ENCODE results near the gene C22orf23. TPM values are rescaled to one million over a fixed set of nuclear protein-coding genes. Genes with fewer than 3 reads are reported as not detected.

The C22orf23 gene
- total and polyA plus RNA-seq, 9 donors = 0.18 to 15.2 (median 8.7) TPM

DNA sequence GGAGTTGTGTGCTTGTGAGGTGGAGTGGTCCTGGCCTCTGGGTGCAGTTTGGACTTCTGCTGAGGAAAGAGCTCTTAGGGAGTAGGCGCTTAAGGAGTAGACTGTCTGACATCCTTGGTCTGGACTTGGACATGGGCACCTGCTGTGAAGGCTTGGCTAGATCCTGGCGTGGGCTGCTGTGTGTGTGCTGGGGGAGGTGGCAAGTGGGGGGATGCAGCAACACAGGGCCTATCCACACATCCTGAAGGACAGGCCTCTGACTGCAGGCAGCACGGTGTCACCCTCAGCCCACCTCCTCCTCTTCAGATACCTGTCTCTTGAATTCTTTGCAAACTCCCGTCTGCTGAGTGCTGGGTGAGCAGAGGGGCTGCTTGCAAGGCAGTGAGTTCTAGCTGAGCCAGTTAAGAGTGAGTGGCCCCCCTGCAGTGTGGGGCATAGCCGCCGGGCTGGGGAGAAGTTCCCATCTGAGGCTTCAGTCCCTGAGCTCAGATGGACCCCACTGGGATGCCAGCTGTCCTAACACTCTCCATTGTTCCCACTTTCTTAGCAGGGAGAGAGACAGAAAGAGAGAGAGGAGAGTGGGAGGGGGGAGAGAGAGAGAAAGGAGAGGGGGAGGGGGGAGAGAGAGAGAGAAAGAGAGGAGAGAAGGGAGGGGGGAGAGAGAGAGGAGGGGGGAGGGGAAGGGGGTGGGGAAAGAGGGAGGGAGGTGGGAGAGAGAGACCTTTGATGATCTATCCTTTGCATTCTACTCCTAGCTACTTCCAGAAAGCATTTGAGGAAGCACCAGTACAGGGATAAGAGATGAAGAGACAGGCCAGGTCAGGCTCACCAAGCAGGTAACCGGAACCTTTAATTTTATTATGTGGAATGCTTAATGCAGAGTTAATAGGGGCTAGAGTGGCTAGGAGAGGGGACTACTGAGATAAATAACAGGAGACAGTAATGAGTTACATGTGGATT lies 18.4 kb upstream of the C22orf23 start:
- 100% methylated on average over 1 of the region's 7 CpGs for WGBS (ENCODE audit: insufficient coverage)
- Histone ChIP-seq H3K4me1 (ENCODE audit: control insufficient read depth, insufficient read depth, low read length) (peaks cover 10% of the 10 kb centered on the region), H3K27ac (ENCODE audit: low read length) (no peak overlapping the region), H3K4me3 (ENCODE audit: low read length) (no peak overlapping the region), H3K27me3 (ENCODE audit: control insufficient read depth, insufficient read depth, low read length) (no peaks in the 10 kb centered on the region), H3K9me3 (replicated peaks; ENCODE audit: control insufficient read depth, low read depth, low read length) (no peaks in the 10 kb centered on the region), H3K36me3 (ENCODE audit: control insufficient read depth, insufficient read depth, low read length) (peaks cover 30% of the 10 kb centered on the region)
- no peak for DNase-seq

DNA sequence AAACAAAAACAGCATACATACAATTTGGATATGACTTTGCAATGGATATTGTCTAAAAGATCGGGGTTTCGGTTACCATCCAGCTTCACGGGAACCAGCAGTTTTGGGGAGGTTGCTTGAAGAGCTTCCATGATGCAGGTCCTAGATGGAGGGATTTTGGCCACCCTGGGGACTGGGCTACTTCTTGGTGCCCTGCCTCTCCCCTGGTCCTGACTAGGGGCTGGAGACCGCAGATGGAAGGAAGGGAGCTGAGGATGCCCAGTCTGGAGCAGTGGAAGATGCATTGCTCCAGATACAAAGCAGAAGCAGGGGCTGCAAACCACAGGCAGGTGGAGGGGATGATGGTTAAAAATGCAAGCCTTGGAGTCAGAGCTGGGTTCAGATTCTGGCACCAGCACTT lies 17.5 kb upstream of the C22orf23 start:
- Histone ChIP-seq H3K27me3 (ENCODE audit: control insufficient read depth, insufficient read depth, low read length) (no peaks in the 10 kb centered on the region), H3K4me3 (ENCODE audit: low read length) (no peak overlapping the region), H3K36me3 (ENCODE audit: control insufficient read depth, insufficient read depth, low read length) (peaks cover 36% of the 10 kb centered on the region), H3K4me1 (ENCODE audit: control insufficient read depth, insufficient read depth, low read length) (peaks cover 12% of the 10 kb centered on the region), H3K27ac (ENCODE audit: low read length) (no peak overlapping the region), H3K9me3 (replicated peaks; ENCODE audit: control insufficient read depth, low read depth, low read length) (no peaks in the 10 kb centered on the region)
- WGBS (ENCODE audit: insufficient coverage) = 93% methylated on average over 3 of the region's 4 CpGs
- no peak for DNase-seq

DNA sequence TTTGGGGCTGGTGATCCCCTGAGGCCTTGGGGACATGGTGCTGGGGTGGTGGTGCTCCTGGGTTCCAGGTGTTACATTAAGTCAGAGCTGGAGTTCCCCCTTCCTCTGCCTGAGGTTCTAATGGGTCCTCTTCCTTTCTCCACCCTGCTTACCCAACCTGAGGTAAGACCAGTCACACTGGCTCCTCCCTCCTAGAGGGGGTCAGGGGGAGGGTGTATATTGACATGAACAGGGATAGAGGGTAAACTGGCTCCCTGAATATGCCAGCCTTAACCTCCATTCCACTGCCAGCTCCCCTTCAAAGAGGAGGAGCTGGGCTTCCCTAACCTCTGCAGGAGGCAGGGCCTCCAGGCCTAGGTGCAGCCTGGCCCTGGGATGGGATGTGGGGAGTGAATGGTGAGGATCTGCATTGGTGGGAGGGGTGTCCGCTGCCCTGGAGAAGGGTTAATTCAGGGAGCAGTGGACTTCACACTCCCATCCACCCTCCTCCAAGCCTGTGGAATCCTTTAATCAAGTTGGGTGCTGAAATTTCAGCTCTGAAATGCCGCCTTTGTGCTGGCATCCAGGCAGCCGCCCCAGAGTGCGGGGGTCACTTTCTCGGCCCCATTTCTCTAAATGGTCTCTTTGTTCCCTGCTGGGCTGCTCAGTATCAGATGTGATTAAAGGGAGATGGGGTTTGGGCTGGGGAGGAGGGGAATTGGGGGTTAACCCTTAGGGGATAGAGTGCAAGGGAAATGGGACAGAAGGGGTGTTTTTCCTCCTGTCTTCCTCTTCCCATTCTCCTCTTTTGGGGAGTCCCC lies 15.3 kb upstream of the C22orf23 start:
- no peaks in the 10 kb centered on the region for H3K9me3 ChIP-seq (replicated peaks; ENCODE audit: control insufficient read depth, low read depth, low read length)
- WGBS (ENCODE audit: insufficient coverage) = no CpG with 5 or more reads among the region's 5 CpGs
- peaks cover 12% of the 10 kb centered on the region for H3K4me1 ChIP-seq (ENCODE audit: control insufficient read depth, insufficient read depth, low read length)
- H3K36me3 ChIP-seq (ENCODE audit: control insufficient read depth, insufficient read depth, low read length) = peaks cover 44% of the 10 kb centered on the region
- H3K27ac ChIP-seq (ENCODE audit: low read length) = no peak overlapping the region
- no peak overlapping the region for H3K4me3 ChIP-seq (ENCODE audit: low read length)
- H3K27me3 ChIP-seq (ENCODE audit: control insufficient read depth, insufficient read depth, low read length) = no peaks in the 10 kb centered on the region
- no peak for DNase-seq

DNA sequence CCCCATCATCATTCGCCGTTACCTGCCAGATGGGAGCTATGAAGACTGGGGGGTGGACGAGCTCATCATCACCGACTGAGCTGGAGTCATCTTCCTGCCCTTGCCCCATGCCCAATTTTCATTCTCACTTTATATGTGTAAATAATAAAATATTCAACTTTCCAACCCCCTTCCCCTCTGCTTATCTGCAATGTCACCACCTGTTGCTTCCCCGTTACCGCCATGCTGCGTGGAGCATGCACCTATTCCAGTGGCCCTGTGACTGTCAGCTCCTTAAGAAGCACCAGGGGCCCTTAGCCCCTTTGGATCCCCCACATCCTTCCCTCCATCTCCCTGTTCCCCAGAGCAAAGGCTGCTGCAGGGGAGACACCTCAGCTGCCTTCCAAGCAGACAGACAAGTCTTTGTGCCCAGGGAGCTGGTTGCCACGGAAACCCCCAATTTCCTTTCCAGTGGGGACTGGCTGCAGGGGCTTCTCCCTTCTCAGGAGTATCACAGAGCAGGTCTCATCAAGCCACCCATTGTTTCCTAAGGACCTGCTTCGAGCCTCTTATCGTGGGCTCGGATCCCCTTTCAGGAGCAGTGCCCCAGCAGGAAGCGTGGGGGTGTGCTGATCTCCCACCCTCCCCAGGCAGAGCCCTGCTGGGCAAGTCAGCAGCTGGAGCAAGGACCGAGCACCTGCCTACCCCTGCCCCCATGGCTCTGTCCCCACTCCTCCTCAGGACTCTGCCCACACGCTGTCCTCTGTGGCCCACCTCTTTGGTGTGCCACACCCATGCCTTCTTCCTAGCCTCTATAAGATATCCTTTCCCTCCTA lies 14.4 kb upstream of the C22orf23 start:
- no peak overlapping the region for H3K4me3 ChIP-seq (ENCODE audit: low read length)
- no peaks in the 10 kb centered on the region for H3K9me3 ChIP-seq (replicated peaks; ENCODE audit: control insufficient read depth, low read depth, low read length)
- no peaks in the 10 kb centered on the region for H3K27me3 ChIP-seq (ENCODE audit: control insufficient read depth, insufficient read depth, low read length)
- no peak overlapping the region for H3K27ac ChIP-seq (ENCODE audit: low read length)
- peaks cover 50% of the 10 kb centered on the region for H3K36me3 ChIP-seq (ENCODE audit: control insufficient read depth, insufficient read depth, low read length)
- H3K4me1 ChIP-seq (ENCODE audit: control insufficient read depth, insufficient read depth, low read length) = peaks cover 10% of the 10 kb centered on the region
- DNase-seq = no peak
- 87% methylated on average over 9 of the region's 14 CpGs for WGBS (ENCODE audit: insufficient coverage)

DNA sequence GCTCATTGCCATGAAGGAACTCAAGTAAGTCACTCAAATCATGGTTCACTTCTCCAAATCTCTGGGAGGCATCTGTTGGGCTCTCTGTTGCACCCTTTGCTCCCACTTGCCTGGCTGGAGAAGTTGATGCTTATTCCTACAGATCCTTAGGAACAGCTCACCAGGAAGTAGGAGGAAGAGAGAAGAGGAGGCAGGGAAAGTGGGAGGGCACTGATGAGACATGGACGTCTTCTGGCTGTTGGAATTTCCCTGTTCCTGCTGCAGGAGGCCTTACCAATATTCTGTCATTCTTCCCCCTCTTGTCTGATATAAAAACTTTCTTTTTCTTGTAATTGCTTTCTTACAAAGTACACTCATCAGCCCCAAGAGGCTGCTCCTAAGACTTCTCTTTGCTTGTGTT lies 13.7 kb upstream of the C22orf23 start:
- no peak overlapping the region for H3K27ac ChIP-seq (ENCODE audit: low read length)
- no peak for DNase-seq
- no CpG with 5 or more reads among the region's 1 CpG for WGBS (ENCODE audit: insufficient coverage)
- H3K27me3 ChIP-seq (ENCODE audit: control insufficient read depth, insufficient read depth, low read length) = no peaks in the 10 kb centered on the region
- H3K9me3 ChIP-seq (replicated peaks; ENCODE audit: control insufficient read depth, low read depth, low read length) = no peaks in the 10 kb centered on the region
- H3K36me3 ChIP-seq (ENCODE audit: control insufficient read depth, insufficient read depth, low read length) = peaks cover 53% of the 10 kb centered on the region
- H3K4me1 ChIP-seq (ENCODE audit: control insufficient read depth, insufficient read depth, low read length) = peaks cover 3% of the 10 kb centered on the region
- H3K4me3 ChIP-seq (ENCODE audit: low read length) = no peak overlapping the region

DNA sequence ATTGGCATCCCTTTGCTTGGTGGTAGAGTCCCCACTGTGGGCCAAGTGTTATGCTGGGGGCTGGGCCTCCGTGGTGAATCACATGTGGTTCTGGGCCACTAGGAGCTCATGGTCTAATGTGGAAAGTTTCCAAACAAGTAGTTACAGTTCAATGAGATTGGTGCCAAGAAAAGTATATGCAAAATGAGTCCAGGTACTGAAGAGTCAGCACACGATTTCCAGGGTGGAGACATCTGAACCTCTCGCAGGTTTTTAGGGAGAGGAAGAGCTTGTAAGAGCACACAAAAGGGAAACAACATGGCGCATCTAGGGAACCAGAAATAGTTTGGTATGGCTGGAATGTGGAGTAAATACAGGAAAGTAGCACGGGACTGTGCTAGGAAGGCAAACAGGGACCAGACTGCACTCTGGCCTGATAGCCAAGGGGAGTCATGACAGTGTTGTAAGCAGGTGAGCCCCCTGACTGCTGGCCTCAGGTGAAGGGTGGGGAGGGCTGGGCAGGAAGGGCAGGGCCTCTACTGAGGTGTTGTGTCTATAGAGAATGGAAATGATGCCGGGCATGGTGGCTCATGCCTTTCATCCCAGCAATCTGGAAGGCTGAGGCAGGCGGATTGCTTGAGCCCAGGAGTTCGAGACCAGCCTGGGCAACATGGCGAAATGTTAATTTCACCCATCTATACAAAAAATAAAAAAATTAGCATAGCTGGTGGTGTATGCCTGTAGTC lies 12.7 kb upstream of the C22orf23 start:
- WGBS (ENCODE audit: insufficient coverage) = 79% methylated on average over 6 of the region's 9 CpGs
- Histone ChIP-seq H3K4me1 (ENCODE audit: control insufficient read depth, insufficient read depth, low read length) (peaks cover 2% of the 10 kb centered on the region), H3K27me3 (ENCODE audit: control insufficient read depth, insufficient read depth, low read length) (no peaks in the 10 kb centered on the region), H3K9me3 (replicated peaks; ENCODE audit: control insufficient read depth, low read depth, low read length) (no peaks in the 10 kb centered on the region), H3K36me3 (ENCODE audit: control insufficient read depth, insufficient read depth, low read length) (peaks cover 64% of the 10 kb centered on the region), H3K27ac (ENCODE audit: low read length) (no peak overlapping the region), H3K4me3 (ENCODE audit: low read length) (no peak overlapping the region)
- DNase-seq = no peak

DNA sequence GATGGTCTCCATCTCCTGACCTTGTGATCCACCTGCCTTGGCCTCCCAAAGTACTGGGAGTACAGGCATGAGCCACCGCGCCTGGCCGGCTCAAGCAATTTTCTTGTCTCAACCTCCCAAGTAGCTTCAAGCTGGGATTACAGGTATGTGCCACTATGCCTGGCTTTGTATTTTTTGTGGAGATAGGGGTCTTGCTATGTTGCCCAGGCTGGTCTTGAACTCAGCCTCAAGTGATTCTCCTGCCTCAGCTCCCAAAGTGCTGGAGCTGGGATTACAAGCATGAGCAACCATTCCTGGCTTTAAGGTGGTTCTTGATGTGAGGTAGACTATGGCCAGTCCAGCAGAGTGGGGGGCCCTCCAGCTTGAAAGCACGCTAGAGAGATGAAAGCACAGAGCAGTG lies 7.7 kb upstream of the C22orf23 start:
- Histone ChIP-seq H3K9me3 (replicated peaks; ENCODE audit: control insufficient read depth, low read depth, low read length) (no peaks in the 10 kb centered on the region), H3K36me3 (ENCODE audit: control insufficient read depth, insufficient read depth, low read length) (peaks cover 70% of the 10 kb centered on the region)
- WGBS (ENCODE audit: insufficient coverage) = 100% methylated on average over 1 of the region's 4 CpGs

DNA sequence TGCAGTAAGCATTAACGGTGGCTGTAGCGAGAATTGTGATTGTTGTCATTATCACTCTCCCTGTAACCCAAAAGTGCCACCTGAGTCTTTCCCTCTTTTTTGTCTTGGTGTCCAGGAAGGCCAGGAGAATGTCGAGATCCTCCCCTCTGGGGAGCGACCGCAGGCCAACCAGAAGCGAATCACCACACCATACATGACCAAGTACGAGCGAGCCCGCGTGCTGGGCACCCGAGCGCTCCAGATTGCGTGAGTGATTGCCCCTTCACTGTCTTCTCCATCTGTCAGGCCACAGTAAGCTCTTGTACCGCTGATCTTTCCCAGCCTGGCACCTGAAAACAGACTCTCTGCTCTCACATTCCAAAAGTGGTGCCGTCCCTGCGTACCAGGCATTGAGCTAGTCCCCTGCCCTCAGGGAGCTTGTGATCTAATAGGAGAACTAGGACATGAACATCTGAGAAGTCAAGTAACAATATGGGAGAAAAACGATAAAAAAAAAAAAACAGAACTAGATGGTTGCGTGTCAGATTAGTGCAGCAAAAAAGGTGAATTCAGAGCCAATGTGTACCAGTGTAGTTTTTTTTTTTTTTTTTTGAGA lies 5.9 kb upstream of the C22orf23 start:
- Histone ChIP-seq H3K4me1 (ENCODE audit: control insufficient read depth, insufficient read depth, low read length) (peaks cover 6% of the 10 kb centered on the region), H3K36me3 (ENCODE audit: control insufficient read depth, insufficient read depth, low read length) (peaks cover 65% of the 10 kb centered on the region), H3K27me3 (ENCODE audit: control insufficient read depth, insufficient read depth, low read length) (no peaks in the 10 kb centered on the region), H3K27ac (ENCODE audit: low read length) (no peak overlapping the region), H3K9me3 (replicated peaks; ENCODE audit: control insufficient read depth, low read depth, low read length) (no peaks in the 10 kb centered on the region), H3K4me3 (ENCODE audit: low read length) (no peak overlapping the region)
- WGBS (ENCODE audit: insufficient coverage) = 98% methylated on average over 14 of the region's 18 CpGs
- DNase-seq = no peak

More for the DNA sequence above, 7.7 kb upstream of the C22orf23 start:
- Histone ChIP-seq H3K27me3 (ENCODE audit: control insufficient read depth, insufficient read depth, low read length) (no peaks in the 10 kb centered on the region), H3K4me1 (ENCODE audit: control insufficient read depth, insufficient read depth, low read length) (peaks cover under 1% of the 10 kb centered on the region), H3K27ac (ENCODE audit: low read length) (no peak overlapping the region), H3K4me3 (ENCODE audit: low read length) (no peak overlapping the region)
- no peak for DNase-seq

DNA sequence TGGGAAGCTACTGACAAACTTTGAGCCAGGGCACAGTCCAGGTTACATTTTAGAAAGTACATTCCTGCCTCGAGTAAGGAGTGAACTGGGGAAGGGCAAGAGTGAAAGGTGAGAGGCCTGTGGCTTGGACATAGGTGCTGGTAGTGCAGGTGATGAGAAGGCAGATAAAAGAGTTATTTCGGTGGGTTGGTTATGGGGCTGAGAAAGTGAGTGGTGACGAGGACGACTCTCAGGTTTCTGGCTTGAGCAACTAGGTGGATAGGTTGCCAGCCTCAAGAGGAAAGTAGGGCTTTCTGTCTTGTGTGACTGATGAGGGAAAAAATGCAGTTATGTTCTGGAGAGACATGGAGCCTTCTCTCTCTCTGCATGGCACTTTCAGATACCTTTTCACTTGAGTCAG lies 3.8 kb upstream of the C22orf23 start:
- H3K27ac ChIP-seq (ENCODE audit: low read length) = no peak overlapping the region
- peaks cover 51% of the 10 kb centered on the region for H3K36me3 ChIP-seq (ENCODE audit: control insufficient read depth, insufficient read depth, low read length)
- WGBS (ENCODE audit: insufficient coverage) = 94% methylated on average over 2 of the region's 4 CpGs

More for the DNA sequence above, 3.8 kb upstream of the C22orf23 start:
- Histone ChIP-seq H3K27me3 (ENCODE audit: control insufficient read depth, insufficient read depth, low read length) (peaks cover 4% of the 10 kb centered on the region), H3K4me3 (ENCODE audit: low read length) (no peak overlapping the region), H3K9me3 (replicated peaks; ENCODE audit: control insufficient read depth, low read depth, low read length) (no peaks in the 10 kb centered on the region), H3K4me1 (ENCODE audit: control insufficient read depth, insufficient read depth, low read length) (peaks cover 19% of the 10 kb centered on the region)
- DNase-seq = no peak

Data from muscle of leg (tissue), 11 donors.